HL-60/S4 (cell line): Measurements from ENCODE around the gene GLT1D1.
"Not testable (repeated sequence)": the region's sequence is repeated elsewhere in the genome, so short reads cannot be mapped to it uniquely, and the experiment has no call there.

Source experiments
- in situ Hi-C: fragments of 300-500 bp; cut with MboI; formaldehyde crosslinking; loops from 2 replicates; pipeline ENCODE4 v1.14.3; 2022; ENCODE audit warnings: low sequenced_read_pairs

The GLT1D1 gene

GRCh38 chr12:128820253-128820652, 33.0 kb upstream of the GLT1D1 start:
- in situ Hi-C loops: no loop called here

GRCh38 chr12:128820723-128821432, 32.4 kb upstream of the GLT1D1 start:
- in situ Hi-C loops: no loop called here

DNA sequence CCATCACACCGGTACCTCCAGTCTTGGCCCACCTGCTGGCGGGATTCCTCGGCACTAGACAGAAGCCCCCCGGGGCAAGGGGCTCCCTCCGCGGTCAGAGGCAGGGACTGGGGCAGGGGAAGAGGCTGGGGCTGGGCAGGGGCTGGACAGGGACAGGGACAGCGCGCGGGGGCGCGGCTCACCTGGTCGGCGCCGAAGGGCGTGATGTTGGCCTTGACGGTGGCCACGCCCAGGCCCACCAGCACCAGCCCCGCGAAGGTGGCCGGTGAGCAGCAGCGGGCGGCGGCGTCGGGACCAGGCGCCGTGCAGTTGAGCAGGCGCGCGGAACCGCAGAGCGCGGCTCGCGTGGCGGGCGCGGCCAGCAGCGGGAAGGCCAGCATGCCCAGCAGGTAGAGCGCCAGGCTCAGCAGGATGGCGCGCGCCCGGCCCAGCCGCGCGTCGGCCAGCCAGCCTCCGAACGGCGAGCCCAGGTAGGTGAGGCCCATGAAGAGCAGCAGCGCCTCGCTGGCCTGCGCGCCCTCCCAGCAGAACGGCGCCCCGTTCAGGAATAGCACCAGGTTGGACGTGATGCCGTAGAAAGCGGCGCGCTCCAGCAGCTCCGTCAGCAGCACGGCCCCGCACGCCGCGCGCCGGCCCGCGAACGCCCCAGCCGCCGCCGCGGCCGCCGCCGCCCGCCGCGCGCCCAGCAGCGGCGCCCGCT, 29.9 kb upstream of the GLT1D1 start:
- in situ Hi-C loops: no loop called here

DNA sequence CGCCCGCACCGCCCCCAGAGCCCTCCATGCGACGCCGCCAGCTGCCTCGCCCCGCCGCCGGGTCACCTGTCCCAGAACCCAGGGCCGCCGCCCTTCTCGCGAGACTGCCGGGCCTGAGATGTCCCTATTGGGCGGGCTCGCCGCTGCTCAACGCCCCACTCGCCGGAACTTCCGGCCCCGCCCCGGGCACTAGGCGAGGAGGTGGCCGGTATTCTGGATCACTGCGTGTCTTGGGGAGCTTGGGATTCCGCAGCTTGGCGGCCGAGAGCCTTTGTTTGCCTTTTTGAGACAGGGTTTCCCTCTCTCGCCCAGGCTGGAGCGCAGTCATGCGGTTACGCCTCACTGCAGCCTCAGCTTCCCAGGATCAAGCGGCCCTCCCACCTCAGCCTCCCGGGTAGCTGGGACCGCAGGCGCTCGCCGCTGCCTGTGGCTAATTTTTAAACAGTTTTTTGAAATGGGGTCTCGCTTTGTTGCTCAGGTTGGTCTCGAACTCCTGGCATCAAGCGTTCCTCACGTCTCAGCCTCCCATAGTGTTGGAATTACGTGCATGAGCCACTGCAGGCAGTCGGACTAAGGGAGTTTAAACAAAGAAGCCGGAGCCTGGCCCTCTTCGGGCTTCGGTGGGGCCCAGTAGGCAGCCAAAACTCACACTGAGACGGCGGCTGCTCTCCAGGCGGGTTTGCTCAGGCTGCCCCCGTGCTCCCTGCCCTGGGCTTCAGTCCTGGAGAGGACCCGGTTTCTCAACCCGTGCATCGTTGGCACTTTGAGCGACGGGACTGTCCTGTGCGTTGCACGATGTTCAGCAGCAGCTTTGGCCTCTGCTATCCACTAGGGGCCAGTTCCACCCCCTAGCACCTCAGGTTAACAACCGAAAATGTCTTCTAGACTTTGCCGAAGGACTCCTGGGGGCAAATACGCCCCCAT, 29.1 kb upstream of the GLT1D1 start, which contains the start of gene SLC15A4:
Gene SLC15A4 (minus strand): TSS at position 43 of the 924 bp plus-strand sequence. CDS start 15 bp downstream, at position 28.
- in situ Hi-C loops: no loop called here

- in situ Hi-C loops: no loop called here
These were observed 27.4 kb upstream of the GLT1D1 start for GRCh38 chr12:128825835-128826234.

GRCh38 chr12:128827724-128828123, 25.6 kb upstream of the GLT1D1 start:
- in situ Hi-C loops: no loop called here

DNA sequence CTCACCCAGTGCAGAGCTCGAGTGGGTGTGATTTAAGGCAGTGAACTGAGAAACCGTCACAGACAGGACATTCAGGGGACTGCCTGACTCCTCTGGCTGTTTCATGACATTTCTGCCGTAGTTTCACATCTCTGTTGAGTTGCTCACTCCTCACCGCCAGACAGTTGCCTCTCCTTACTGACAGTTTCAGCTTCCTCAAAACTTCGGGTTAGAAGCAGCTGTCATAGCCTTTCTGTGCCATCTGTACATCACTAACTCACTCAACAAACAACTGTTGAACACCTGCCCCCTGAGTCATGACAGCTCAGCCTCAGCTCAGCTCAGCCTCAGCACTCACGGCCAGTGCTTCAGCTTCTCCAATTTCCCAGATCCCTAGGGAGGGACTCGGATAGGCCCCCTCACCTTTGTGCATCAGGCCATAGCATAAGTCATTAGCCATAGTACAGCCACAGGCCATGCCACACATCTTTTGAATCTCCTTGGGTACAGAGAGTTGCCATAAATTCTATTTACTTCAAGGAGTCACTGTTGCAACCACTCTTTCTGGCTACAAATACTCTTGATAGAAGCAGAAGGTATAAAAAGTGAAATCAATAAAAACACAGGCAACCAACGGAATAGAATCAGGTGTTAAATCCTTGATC, 23.3 kb upstream of the GLT1D1 start:
- in situ Hi-C loops: no loop called here

DNA sequence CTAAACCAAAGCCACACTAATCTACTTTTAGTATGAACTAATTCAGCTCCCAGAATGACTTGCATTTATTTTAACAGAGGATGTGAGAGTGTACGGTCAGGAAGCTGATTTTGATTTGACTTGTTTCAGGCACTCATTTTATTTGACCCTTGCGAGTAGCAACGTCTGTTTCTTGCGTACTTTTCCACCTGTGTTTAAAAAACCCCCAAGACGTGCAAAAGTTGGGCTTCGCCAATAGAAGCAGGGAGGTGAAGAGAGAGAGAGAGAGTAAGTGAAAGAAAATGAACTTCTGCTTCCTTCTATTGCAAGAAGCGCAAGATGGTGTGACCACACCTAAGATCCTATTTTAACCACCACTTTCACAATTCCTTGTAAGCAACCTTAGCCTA, 22.8 kb upstream of the GLT1D1 start:
- in situ Hi-C loops: no loop called here

GRCh38 chr12:128833418-128833817, 19.9 kb upstream of the GLT1D1 start:
- in situ Hi-C loops: no loop called here

GRCh38 chr12:128839885-128840284, 13.4 kb upstream of the GLT1D1 start:
- in situ Hi-C loops: not testable (repeated sequence)

GRCh38 chr12:128840862-128841468, 12.3 kb upstream of the GLT1D1 start:
- in situ Hi-C loops: no loop called here

GRCh38 chr12:128842579-128842978, 10.7 kb upstream of the GLT1D1 start:
- in situ Hi-C loops: no loop called here

- in situ Hi-C loops: no loop called here
These were observed 9.7 kb upstream of the GLT1D1 start for GRCh38 chr12:128843538-128843937.

DNA sequence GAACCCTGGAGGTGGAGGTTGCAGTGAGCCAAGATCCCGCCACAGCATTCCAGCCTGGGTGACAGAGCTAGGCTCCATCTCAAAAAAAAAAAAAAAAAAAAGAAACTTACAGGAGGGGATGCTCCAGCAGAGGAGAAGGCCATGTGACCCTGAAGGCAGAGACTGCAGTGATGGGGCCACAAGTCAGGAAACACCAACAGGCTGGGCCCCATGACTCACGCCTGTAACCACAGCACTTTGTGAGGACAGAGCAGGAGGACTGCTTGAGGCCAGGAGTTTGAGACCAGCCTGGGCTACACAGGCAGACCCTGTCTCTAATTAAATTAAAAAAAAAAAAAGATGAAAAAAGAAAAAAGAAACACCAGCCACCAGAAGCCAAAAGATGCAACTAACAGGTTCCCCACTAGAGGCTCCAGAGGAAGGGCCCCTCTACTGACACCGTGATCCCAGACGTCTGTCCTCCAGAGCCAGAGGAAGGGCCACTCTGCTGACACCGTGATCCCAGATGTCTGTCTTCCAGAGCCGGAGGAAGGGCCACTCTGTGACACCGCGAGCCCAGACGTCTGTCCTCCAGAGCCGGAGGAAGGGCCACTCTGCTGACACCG, 9.1 kb upstream of the GLT1D1 start:
- in situ Hi-C loops: no loop called here

DNA sequence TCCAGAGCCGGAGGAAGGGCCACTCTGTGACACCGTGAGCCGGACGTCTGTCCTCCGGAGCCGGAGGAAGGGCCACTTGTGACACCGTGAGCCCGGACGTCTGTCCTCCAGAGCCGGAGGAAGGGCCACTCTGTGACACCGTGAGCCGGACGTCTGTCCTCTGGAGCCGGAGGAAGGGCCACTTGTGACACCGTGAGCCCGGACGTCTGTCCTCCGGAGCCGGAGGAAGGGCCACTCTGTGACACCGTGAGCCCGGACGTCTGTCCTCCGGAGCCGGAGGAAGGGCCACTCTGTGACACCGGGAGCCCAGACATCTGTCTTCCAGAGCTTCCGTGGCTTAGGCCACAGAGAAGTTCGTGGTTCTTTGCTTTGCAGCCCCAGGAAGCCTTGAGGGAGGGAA, 6.6 kb upstream of the GLT1D1 start:
- in situ Hi-C loops: not testable (repeated sequence)

DNA sequence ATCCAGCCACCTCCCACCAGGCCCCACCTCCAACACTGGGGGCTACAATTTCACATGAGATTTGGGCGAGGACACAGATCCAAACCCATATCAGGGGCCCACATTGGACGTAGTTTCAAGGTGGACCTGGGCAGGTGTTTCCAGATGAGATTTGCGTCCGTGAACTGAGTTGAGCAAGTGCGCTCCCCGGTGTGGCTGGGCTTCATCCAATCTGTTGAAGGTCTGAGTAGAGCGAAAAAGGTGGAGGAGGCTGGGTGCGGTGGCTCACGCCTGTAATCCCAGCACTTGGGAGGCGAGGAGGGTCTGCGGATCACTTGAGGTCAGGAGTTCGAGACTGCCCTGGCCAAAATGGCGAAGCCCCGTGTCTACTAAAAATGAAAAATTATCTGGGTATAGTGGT, 4.9 kb upstream of the GLT1D1 start:
- in situ Hi-C loops: no loop called here

DNA sequence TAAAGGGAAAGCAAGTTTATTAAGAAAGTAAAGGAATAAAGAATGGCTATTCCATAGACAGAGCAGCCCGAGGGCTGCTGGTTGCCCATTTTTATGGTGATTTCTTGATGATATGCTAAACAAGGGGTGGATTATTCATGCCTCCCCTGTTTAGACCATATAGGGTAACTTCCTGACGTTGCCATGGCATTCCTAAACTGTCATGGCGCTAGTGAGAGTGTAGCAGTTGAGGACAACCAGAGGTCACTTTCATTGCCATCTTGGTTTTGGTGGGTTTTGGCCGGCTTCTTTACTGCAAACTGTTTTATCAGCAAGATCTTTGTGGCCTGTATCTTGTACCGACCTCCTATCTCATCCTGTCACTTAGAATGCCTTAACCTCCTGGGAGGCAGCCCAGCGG, 3.5 kb upstream of the GLT1D1 start:
- in situ Hi-C loops: not testable (repeated sequence)

- in situ Hi-C loops: no loop called here
These were observed 2.9 kb upstream of the GLT1D1 start for GRCh38 chr12:128850400-128850799.

DNA sequence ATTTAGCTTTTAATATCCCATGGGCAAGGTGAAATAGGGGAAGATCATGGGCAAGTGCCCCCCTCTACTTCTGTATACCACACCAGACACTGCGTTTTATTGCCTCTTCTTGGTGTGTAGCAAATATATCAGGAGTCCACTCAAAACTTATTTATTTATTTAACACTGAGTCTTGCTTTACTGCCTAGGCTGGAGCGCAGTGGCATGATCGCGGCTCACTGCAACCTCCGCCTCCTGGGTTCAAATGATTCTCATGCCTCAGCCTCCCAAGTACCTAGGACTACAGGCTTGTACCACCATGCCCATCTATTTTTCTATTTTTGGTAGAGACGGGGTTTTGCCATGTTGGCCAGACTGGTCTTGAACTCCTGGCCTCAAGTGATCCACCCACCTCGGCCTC, 1.8 kb upstream of the GLT1D1 start:
- in situ Hi-C loops: not testable (repeated sequence)
